Measurements from ENCODE around the gene RUNDC3A.
A peak's percentile ranks its signal among the peaks of the same experiment; 100 is the strongest.
"Not testable (repeated sequence)": the region's sequence is repeated elsewhere in the genome, so short reads cannot be mapped to it uniquely, and the experiment has no call there.

The RUNDC3A gene

GRCh38 chr17:44318077-44318892 is 9.9 kb downstream of the RUNDC3A start:
- DNase-seq (ENCODE audit: extremely low read depth in 1 of 2, low read depth in 1 of 2), result no peak

- DNase-seq (ENCODE audit: extremely low read depth in 1 of 2, low read depth in 1 of 2), result no peak
These were observed 11.7 kb downstream of the RUNDC3A start for GRCh38 chr17:44320066-44320465.

GRCh38 chr17:44321246-44322120 is 13.1 kb downstream of the RUNDC3A start:
- no peak for DNase-seq (ENCODE audit: extremely low read depth in 1 of 2, low read depth in 1 of 2)

- DNase-seq (ENCODE audit: extremely low read depth in 1 of 2, low read depth in 1 of 2), result no peak
These were observed 14.0 kb downstream of the RUNDC3A start for GRCh38 chr17:44322236-44322895.

- no peak for DNase-seq (ENCODE audit: extremely low read depth in 1 of 2, low read depth in 1 of 2)
These were observed 15.1 kb downstream of the RUNDC3A start for GRCh38 chr17:44323359-44324091.

- no peak for DNase-seq (ENCODE audit: extremely low read depth in 1 of 2, low read depth in 1 of 2)
These were observed 15.7 kb downstream of the RUNDC3A start for GRCh38 chr17:44324092-44324570.

GRCh38 chr17:44324571-44325275 is 16.3 kb downstream of the RUNDC3A start, which contains the start of gene SLC25A39:
Gene SLC25A39 (minus strand): TSS chr17:44324823. CDS start chr17:44323562, 1,261 bp downstream.
- peak; percentile 80 to 93 for DNase-seq (ENCODE audit: extremely low read depth in 1 of 2, low read depth in 1 of 2)

GRCh38 chr17:44326861-44327444 is 18.6 kb downstream of the RUNDC3A start:
- DNase-seq (ENCODE audit: extremely low read depth in 1 of 2, low read depth in 1 of 2), result peak; percentile 78 to 91

- no peak for DNase-seq (ENCODE audit: extremely low read depth in 1 of 2, low read depth in 1 of 2)
These were observed 19.5 kb downstream of the RUNDC3A start for GRCh38 chr17:44327715-44328449.

GRCh38 chr17:44329516-44329915 is 21.1 kb downstream of the RUNDC3A start:
- not testable (repeated sequence) for DNase-seq (ENCODE audit: extremely low read depth in 1 of 2, low read depth in 1 of 2)

GRCh38 chr17:44330263-44330662 is 21.9 kb downstream of the RUNDC3A start:
- not testable (repeated sequence) for DNase-seq (ENCODE audit: extremely low read depth in 1 of 2, low read depth in 1 of 2)

- DNase-seq (ENCODE audit: extremely low read depth in 1 of 2, low read depth in 1 of 2), result peak; percentile 35 to 40
These were observed 22.9 kb downstream of the RUNDC3A start for GRCh38 chr17:44331249-44331760.

GRCh38 chr17:44333371-44333770 is 25.0 kb downstream of the RUNDC3A start:
- no peak for DNase-seq (ENCODE audit: extremely low read depth in 1 of 2, low read depth in 1 of 2)

- no peak for DNase-seq (ENCODE audit: extremely low read depth in 1 of 2, low read depth in 1 of 2)
These were observed 25.9 kb downstream of the RUNDC3A start for GRCh38 chr17:44334315-44334714.

GRCh38 chr17:44334727-44335126 is 26.3 kb downstream of the RUNDC3A start:
- DNase-seq (ENCODE audit: extremely low read depth in 1 of 2, low read depth in 1 of 2), result no peak

- no peak for DNase-seq (ENCODE audit: extremely low read depth in 1 of 2, low read depth in 1 of 2)
These were observed 27.2 kb downstream of the RUNDC3A start for GRCh38 chr17:44335564-44335963.

- no peak for DNase-seq (ENCODE audit: extremely low read depth in 1 of 2, low read depth in 1 of 2)
These were observed 27.6 kb downstream of the RUNDC3A start for GRCh38 chr17:44335968-44336367.

GRCh38 chr17:44338702-44339101 is 30.3 kb downstream of the RUNDC3A start:
- no peak for DNase-seq (ENCODE audit: extremely low read depth in 1 of 2, low read depth in 1 of 2)

All from activated CD8-positive, alpha-beta memory T cell treated with anti-CD3 and anti-CD28 coated beads for 1 hour (primary cell).